ENCODE measurements around the gene FILIP1L. TPM values are rescaled to one million over a fixed set of nuclear protein-coding genes. Genes with fewer than 3 reads are reported as not detected.

Gene FILIP1L
- polyA plus RNA-seq, 1 donor (not counting 4 experiments of a cell fraction or from before 2014, with no cell fraction given) = 14.7 TPM

DNA sequence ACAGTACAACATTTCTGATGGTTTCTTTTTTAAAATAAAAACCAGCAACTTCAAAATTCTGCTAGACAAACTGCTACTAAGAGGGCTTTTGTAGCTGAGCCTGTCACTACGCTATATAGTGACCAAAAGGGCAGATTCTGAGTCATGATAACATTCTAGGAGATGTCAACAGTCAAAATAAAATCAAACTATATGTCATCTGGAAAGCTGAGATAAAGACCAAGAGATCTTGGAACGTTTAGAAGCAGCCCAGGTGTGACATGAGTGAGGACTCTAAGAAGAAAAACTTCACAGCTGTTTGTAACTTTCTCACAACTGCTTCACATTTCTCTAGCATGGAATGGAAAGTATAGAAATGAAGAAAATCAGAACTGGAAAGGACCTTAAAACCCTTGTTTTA is 84.6 kb downstream of the FILIP1L start:
- TF ChIP-seq CTCF (optimal IDR thresholded peaks at IDR 0.05 in 1 of 3, IDR thresholded peaks at IDR 0.05 in 1 of 3, conservative IDR thresholded peaks at IDR 0.05 in 1 of 3; ENCODE audit: extremely low read depth in 1 of 3, insufficient read depth in 2 of 3, low read length in 3 of 3) = no peak
- TF ChIP-seq EZH2 (IDR thresholded peaks at IDR 0.05; ENCODE audit: low read length) = no peak
- Histone ChIP-seq H4K20me1 (ENCODE audit: control insufficient read depth, extremely low read depth, insufficient read depth, low read length) (no peaks in the 10 kb centered on the region), H3K4me1 (ENCODE audit: control insufficient read depth, extremely low read depth, insufficient read depth, low read length) (peaks cover 42% of the 10 kb centered on the region), H3K9ac (ENCODE audit: control insufficient read depth, extremely low read depth, insufficient read depth, low read length) (no peak overlapping the region), H3K9me1 (ENCODE audit: control insufficient read depth, extremely low read depth, insufficient read depth, low read length) (no peaks in the 10 kb centered on the region), H3K4me2 (ENCODE audit: control insufficient read depth, extremely low read depth, insufficient read depth, low read depth, low read length) (no peak overlapping the region), H3K9me3 (ENCODE audit: control insufficient read depth, low read depth, low read length) (no peaks in the 10 kb centered on the region), H3K4me3 (ENCODE audit: control insufficient read depth in 2 of 3, extremely low read depth in 1 of 3, insufficient read depth in 2 of 3, low read depth in 1 of 3, low read length in 3 of 3) (no peak overlapping the region), H3K79me2 (ENCODE audit: control insufficient read depth, insufficient read depth, low read length) (no peaks in the 10 kb centered on the region), H3K27ac (ENCODE audit: control insufficient read depth, insufficient read depth, low read length) (no peak overlapping the region), H2AFZ (ENCODE audit: control insufficient read depth, low read length) (no peak overlapping the region), H3K36me3 (ENCODE audit: control insufficient read depth in 2 of 2, extremely low read depth in 1 of 2, insufficient read depth in 2 of 2, low read length in 2 of 2) (peaks cover 0 to 4% of the 10 kb centered on the region in 2 experiments), H3K27me3 (ENCODE audit: control insufficient read depth, extremely low read depth, insufficient read depth, low read length) (no peaks in the 10 kb centered on the region)
- FAIRE-seq (no peak), DNase-seq (ENCODE audit: low read depth, low spot score) (no peak)
- dilution Hi-C loops (cut with MboI; ENCODE audit: extremely low pct_ligation_motif_present, low sequenced_read_pairs) = no loop called here

- DNase-seq (ENCODE audit: low read depth, low spot score) (no peak), FAIRE-seq (no peak)
- H4K20me1 ChIP-seq (ENCODE audit: control insufficient read depth, extremely low read depth, insufficient read depth, low read length) = no peaks in the 10 kb centered on the region
- H3K9ac ChIP-seq (ENCODE audit: control insufficient read depth, extremely low read depth, insufficient read depth, low read length) = no peak overlapping the region
- no peaks in the 10 kb centered on the region for H3K79me2 ChIP-seq (ENCODE audit: control insufficient read depth, insufficient read depth, low read length)
- dilution Hi-C loops (cut with MboI; ENCODE audit: extremely low pct_ligation_motif_present, low sequenced_read_pairs) = no loop called here
- H3K9me1 ChIP-seq (ENCODE audit: control insufficient read depth, extremely low read depth, insufficient read depth, low read length) = no peaks in the 10 kb centered on the region
- H2AFZ ChIP-seq (ENCODE audit: control insufficient read depth, low read length) = no peak overlapping the region
- H3K4me1 ChIP-seq (ENCODE audit: control insufficient read depth, extremely low read depth, insufficient read depth, low read length) = peaks cover 46% of the 10 kb centered on the region
- no peak for TF ChIP-seq EZH2 (IDR thresholded peaks at IDR 0.05; ENCODE audit: low read length)
- no peak for TF ChIP-seq CTCF (optimal IDR thresholded peaks at IDR 0.05 in 1 of 3, IDR thresholded peaks at IDR 0.05 in 1 of 3, conservative IDR thresholded peaks at IDR 0.05 in 1 of 3; ENCODE audit: extremely low read depth in 1 of 3, insufficient read depth in 2 of 3, low read length in 3 of 3)
- H3K9me3 ChIP-seq (ENCODE audit: control insufficient read depth, low read depth, low read length) = no peaks in the 10 kb centered on the region
- H3K36me3 ChIP-seq (ENCODE audit: control insufficient read depth in 2 of 2, extremely low read depth in 1 of 2, insufficient read depth in 2 of 2, low read length in 2 of 2) = peaks cover 0 to 4% of the 10 kb centered on the region in 2 experiments
- H3K4me3 ChIP-seq (ENCODE audit: control insufficient read depth in 2 of 3, extremely low read depth in 1 of 3, insufficient read depth in 2 of 3, low read depth in 1 of 3, low read length in 3 of 3) = no peak overlapping the region
- H3K27me3 ChIP-seq (ENCODE audit: control insufficient read depth, extremely low read depth, insufficient read depth, low read length) = no peaks in the 10 kb centered on the region
- H3K4me2 ChIP-seq (ENCODE audit: control insufficient read depth, extremely low read depth, insufficient read depth, low read depth, low read length) = no peak overlapping the region
- no peak overlapping the region for H3K27ac ChIP-seq (ENCODE audit: control insufficient read depth, insufficient read depth, low read length)
Measured at GRCh38 chr3:100029052-100029451, 85.2 kb downstream of the FILIP1L start.

Measured in keratinocyte (primary cell).